Glomerular visceral epithelial cell (primary cell): Measurements from ENCODE around the gene SATB1.
"Not testable (repeated sequence)": the region's sequence is repeated elsewhere in the genome, so short reads cannot be mapped to it uniquely, and the experiment has no call there.

Experiments used
- DNase-seq: peaks from one replicate; pipeline ENCODE4 v3.0.0-alpha.2; 2016; ENCODE audit errors: extremely low spot score

The SATB1 gene

DNA sequence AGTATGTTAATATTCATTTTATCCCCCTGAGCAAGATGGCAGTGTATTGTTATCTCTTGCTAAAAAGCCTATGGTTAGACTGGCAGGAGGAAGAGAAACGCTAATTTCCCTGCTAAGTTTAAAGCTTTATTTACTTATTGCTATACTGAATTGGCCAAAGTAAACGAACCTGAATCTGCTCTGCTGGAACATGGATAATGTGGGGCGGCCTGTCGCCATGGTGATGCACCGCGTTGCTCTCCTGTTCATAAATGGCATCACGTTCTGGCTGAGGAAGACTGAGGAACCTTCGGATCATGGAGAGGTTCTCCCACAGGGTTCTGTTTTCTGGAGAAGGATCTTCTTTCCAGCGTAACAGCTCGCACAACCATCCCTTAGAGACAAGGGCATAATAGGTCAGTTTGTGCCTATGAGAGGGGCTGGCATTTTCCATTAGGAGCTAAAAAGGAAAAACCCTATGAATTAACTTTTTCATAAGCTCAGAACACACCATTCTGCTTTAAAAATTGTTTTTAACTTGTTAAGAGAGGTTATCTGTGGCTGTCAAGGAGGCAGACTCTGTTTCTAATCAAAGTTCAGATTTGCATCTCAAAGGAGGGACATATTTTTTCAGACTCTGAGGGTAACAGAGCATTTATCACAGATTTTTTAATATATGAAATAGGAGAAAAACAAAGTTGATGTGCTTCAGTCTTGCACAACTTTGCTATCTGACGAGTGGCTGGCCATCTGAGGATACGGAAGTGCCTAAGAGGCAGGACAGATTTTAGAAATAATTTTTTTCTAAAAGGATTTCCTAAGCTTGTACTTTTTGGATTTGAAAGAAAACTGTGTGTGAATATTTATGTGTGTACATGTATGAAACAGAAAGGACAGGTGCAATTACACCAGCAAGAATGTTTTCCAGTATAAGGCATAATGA, 73.1 kb downstream of the SATB1 start:
- DNase-seq = no peak

DNA sequence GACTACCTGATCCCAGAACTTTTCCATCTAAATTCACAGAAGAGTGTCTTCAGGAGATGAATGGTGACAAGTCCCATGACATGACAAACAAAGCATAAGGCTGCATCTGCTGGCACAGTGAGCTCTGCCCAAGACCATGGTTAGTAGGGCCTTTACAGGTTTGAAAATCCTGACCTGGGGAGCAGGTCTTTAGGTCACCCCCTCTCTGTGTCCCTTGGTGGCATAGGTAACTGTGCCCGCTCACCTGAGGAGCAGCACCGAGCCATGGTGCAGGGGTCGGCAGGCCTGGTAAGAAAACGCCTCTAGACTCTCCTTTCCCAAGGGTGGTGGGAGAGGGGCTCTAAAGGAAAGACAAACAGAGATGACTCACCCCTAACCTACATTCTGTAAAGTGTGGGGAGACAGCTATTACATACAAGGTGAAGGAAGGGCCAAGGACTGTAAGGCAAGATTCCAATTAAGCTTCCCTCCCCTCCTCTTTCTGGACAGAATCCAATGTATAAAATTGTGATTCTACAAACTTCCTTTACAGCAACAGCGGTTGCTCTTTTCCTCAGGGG, 74.0 kb downstream of the SATB1 start:
- DNase-seq = no peak

DNA sequence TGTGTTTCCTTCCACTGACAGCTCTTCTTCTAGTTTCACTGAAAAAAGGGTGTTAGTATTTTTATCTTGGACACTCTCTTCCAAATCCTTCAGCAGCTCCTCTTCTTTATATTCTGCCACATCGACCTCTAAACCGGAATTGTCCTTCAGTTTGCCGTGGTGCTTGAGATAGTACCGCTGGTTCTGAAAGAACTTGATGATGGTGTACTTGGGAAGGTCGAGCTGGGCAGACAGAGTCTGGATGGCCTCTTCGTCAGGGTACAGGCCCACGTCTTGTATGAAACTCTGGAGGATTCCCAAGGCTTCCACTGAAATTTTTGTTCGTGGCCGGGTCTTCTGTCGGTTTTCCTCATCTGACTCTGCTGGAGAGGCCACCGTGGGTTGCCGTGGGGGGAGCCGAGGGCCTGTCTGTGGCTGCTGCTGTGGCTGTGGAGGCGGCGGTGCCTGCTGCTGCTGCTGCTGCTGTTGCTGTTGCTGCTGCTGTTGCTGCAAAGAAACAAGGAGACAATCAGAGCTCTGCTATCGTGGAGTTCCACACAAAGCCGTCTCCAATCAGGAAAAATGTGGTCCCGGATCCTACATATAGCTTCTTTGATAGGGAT, 75.8 kb downstream of the SATB1 start:
- DNase-seq = no peak

- no peak for DNase-seq
These were observed 79.0 kb downstream of the SATB1 start for GRCh38 chr3:18346097-18346496.

GRCh38 chr3:18345015-18345367, 80.1 kb downstream of the SATB1 start:
- no peak for DNase-seq

- DNase-seq = no peak
These were observed 80.7 kb downstream of the SATB1 start for GRCh38 chr3:18344306-18345014.

GRCh38 chr3:18343809-18344208, 81.3 kb downstream of the SATB1 start:
- DNase-seq = no peak

- no peak for DNase-seq
These were observed 86.2 kb downstream of the SATB1 start for GRCh38 chr3:18338827-18339514.

DNA sequence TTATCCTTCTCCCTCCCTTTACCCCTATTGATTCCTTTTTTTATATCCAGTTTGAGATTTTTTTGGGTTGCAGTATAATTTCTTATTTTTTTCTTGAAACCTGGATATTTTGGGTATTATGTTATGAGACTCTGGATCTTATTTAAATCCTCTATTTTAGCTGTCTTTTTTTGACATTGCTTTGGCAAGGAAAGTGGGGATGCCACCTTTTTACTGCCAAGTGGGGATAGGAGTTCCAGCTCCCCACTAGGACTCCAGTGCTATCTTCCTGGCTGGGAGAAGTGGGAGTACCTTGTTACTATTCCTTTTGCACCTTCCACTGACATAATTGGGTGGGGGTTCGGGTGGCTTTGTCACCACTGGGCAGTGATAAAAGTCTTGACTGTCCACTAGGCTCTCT, 87.9 kb downstream of the SATB1 start:
- no peak for DNase-seq

DNA sequence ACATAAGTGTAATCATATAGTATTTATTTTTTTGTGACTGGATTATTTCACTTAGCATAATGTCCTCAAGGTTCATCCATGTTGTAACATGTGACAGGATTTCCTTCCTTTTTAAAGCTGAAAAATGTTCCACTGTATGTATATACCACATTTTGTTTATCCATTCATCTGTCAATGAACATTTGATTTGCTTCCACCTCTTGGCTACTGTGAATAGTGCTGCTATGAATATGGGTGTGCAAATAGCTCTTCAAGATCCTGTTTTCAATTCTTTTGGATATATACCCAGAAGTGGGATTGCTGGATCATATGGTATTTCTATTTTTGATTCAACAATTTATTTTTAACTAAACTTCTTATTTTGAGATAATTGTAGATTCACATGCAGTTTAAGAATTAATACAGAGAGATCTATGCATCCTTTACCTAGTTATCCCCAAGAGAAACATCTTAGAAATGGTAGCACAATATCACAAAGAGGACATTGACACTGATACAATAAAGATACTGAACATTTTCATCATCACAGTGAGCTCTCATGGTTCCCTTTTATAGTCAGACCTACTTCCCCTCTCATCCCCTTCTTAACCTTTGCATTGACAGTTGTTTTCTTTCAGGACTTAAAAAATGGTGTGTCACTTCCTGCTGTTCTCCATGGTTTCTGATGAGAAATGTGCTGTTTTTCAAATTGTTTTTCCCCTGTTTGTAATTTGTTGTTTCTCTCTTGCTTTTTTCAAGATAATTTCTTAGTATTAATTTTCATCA, 90.1 kb downstream of the SATB1 start:
- DNase-seq = no peak

GRCh38 chr3:18330772-18331441, 94.2 kb downstream of the SATB1 start:
- DNase-seq = not testable (repeated sequence)

GRCh38 chr3:18308096-18308650, 117.0 kb downstream of the SATB1 start:
- DNase-seq = no peak

GRCh38 chr3:18307529-18307928, 117.6 kb downstream of the SATB1 start:
- DNase-seq = no peak

GRCh38 chr3:18302517-18302916, 122.6 kb downstream of the SATB1 start:
- peak; percentile 3 for DNase-seq

DNA sequence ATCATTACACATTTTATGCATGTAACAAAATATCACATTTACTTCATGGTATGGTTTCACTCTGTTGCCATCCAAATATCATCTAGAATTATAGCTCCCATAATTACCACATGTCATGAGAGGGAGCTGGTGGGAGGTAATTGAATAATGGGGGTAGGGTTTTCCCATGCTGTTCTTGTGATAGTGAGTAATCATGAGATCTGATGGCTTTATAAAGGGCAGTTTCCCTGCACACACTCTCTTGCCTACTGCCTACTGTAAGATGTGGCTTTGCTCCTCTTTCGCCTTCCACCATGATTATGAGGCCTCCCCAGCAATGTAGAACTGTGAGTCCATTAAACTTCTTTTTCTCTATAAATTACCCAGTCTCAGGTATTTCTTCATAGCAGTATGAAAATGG, 123.4 kb downstream of the SATB1 start:
- DNase-seq = no peak

GRCh38 chr3:18300916-18301315, 124.2 kb downstream of the SATB1 start:
- no peak for DNase-seq

GRCh38 chr3:18297126-18297525, 128.0 kb downstream of the SATB1 start:
- no peak for DNase-seq
